GM23338 (cell line): Measurements from ENCODE around the gene LY6G6D. TPM values are rescaled to one million over a fixed set of nuclear protein-coding genes. Genes with fewer than 3 reads are reported as not detected.

Source experiments
- ATAC-seq: fragments of 200-7000 bp; cut with Tn5 transposase; 3 replicates; pipeline ENCODE4 v1.9.1; 2020
- DNase-seq: peaks from one replicate; pipeline ENCODE4 v3.0.0-alpha.2; 2015; ENCODE audit warnings: low spot score
- H2AFZ ChIP-seq: fragments of 200-600 bp; sonication (generic); 2 replicates; pipeline ENCODE4 v1.8.0; 2016; ENCODE audit warnings: antibody characterized with exemption, mild to moderate bottlenecking, moderate library complexity
- H3F3A ChIP-seq: fragments of 200-600 bp; sonication (generic); replicated peaks from 2 replicates; pipeline ENCODE4 v1.8.0; 2017; ENCODE audit warnings: antibody characterized with exemption, mixed run types, low read depth
- H3K27ac ChIP-seq: fragments of 200-600 bp; sonication (generic); 2 replicates; pipeline ENCODE4 v1.6.1; 2016; ENCODE audit warnings: low read depth
- H3K27me3 ChIP-seq: fragments of 200-600 bp; sonication (generic); 2 replicates; pipeline ENCODE4 v1.8.0; 2016; ENCODE audit warnings: mild to moderate bottlenecking, mixed run types, moderate library complexity; ENCODE audit not compliant: insufficient read depth
- H3K36me3 ChIP-seq: fragments of 200-600 bp; sonication (generic); 2 replicates; pipeline ENCODE4 v1.8.0; 2016; ENCODE audit warnings: mild to moderate bottlenecking; ENCODE audit not compliant: insufficient read depth
- H3K4me1 ChIP-seq: fragments of 200-600 bp; sonication (generic); 2 replicates; pipeline ENCODE4 v1.8.0; 2016; ENCODE audit warnings: mild to moderate bottlenecking, moderate library complexity; ENCODE audit not compliant: insufficient read depth
- H3K4me2 ChIP-seq: fragments of 200-600 bp; sonication (generic); 2 replicates; pipeline ENCODE4 v1.7.1; 2017; ENCODE audit warnings: mixed run types
- H3K4me3 ChIP-seq: fragments of 200-600 bp; sonication (generic); 2 replicates; pipeline ENCODE4 v1.6.1; 2016; ENCODE audit warnings: mixed run types
- H3K79me2 ChIP-seq: fragments of 200-600 bp; sonication (generic); replicated peaks from 2 replicates; pipeline ENCODE4 v1.8.0; 2017; ENCODE audit warnings: mild to moderate bottlenecking; ENCODE audit not compliant: insufficient read depth
- H3K9me2 ChIP-seq: fragments of 200-600 bp; sonication (generic); 2 replicates; pipeline ENCODE4 v1.8.0; 2017; ENCODE audit not compliant: insufficient read depth
- H4K20me1 ChIP-seq: fragments of 200-600 bp; sonication (generic); replicated peaks from 2 replicates; pipeline ENCODE4 v1.8.0; 2017; ENCODE audit warnings: mild to moderate bottlenecking; ENCODE audit not compliant: insufficient read depth
- H3K27ac Mint-ChIP-seq: 2 replicates; pipeline ENCODE4 v1.8.0; 2020; ENCODE audit warnings: inconsistent platforms, mild to moderate bottlenecking, moderate library complexity, mixed read lengths
- H3K27me3 Mint-ChIP-seq: 3 replicates; pipeline ENCODE4 v1.8.0; 2022; ENCODE audit warnings: low read depth, mild to moderate bottlenecking, moderate library complexity, mixed read lengths, inconsistent platforms; ENCODE audit not compliant: insufficient read depth, poor library complexity
- H3K36me3 Mint-ChIP-seq: 3 replicates; pipeline ENCODE4 v1.8.0; 2021; ENCODE audit warnings: low read depth, mild to moderate bottlenecking, inconsistent platforms, moderate library complexity, mixed read lengths
- H3K4me1 Mint-ChIP-seq: 3 replicates; pipeline ENCODE4 v1.8.0; 2020; ENCODE audit warnings: mild to moderate bottlenecking, inconsistent platforms, mixed read lengths
- H3K4me3 Mint-ChIP-seq: 3 replicates; pipeline ENCODE4 v1.8.0; 2021; ENCODE audit warnings: moderate library complexity, mild to moderate bottlenecking, inconsistent platforms, mixed read lengths
- H3K9me3 Mint-ChIP-seq: 3 replicates; pipeline ENCODE4 v1.8.0; 2020; ENCODE audit warnings: moderate library complexity, mild to moderate bottlenecking, inconsistent platforms, mixed read lengths
- CREB1 ChIP-seq: fragments of 250-450 bp; sonication (Bioruptor Pico); IDR thresholded peaks from 2 replicates; pipeline ENCODE4 v1.5.0; 2020; ENCODE audit warnings: low read depth, mild to moderate bottlenecking, moderate library complexity
- POLR2AphosphoS5 ChIP-seq: IDR thresholded peaks from 2 replicates; pipeline ENCODE4 v1.6.1; 2016; ENCODE audit warnings: antibody characterized with exemption, low read depth
- polyA plus RNA-seq: library from polyadenylated mRNA; unstranded; fragments of >200 nt; fragmentation: Nextera tagmentation; extraction: Ambion mirVana; gene quantifications from 2 replicates; pipeline ENCODE4 v1.2.1, GENCODE V29; 2016
- total RNA-seq: library from RNA; depleted of rRNA; stranded (reverse); fragments of >200 nt; shearing (Covaris generic); gene quantifications from 2 replicates; pipeline ENCODE4 v1.2.3, GENCODE V29; 2014
- TF ChIP-seq, protein P1 (sequence below), 2 experiments: fragments of 200-600 bp in 1 of 2; sonication (generic) in 1 of 2; conservative IDR thresholded peaks; 2 replicates each; pipeline versions ENCODE4 v1.5.1 to v1.6.1; 2016 to 2017; ENCODE audit warnings: antibody characterized with exemption in 2 of 2, low read depth in 2 of 2, mild to moderate bottlenecking in 2 of 2, moderate library complexity in 1 of 2
- TF ChIP-seq, protein P2 (sequence below): IDR thresholded peaks from one replicate; pipeline ENCODE4 v1.6.1; 2018; ENCODE audit warnings: antibody characterized with exemption; ENCODE audit not compliant: unreplicated experiment

Gene LY6G6D
- total and polyA plus RNA-seq, 2 experiments from 2014 or later, result not detected

DNA sequence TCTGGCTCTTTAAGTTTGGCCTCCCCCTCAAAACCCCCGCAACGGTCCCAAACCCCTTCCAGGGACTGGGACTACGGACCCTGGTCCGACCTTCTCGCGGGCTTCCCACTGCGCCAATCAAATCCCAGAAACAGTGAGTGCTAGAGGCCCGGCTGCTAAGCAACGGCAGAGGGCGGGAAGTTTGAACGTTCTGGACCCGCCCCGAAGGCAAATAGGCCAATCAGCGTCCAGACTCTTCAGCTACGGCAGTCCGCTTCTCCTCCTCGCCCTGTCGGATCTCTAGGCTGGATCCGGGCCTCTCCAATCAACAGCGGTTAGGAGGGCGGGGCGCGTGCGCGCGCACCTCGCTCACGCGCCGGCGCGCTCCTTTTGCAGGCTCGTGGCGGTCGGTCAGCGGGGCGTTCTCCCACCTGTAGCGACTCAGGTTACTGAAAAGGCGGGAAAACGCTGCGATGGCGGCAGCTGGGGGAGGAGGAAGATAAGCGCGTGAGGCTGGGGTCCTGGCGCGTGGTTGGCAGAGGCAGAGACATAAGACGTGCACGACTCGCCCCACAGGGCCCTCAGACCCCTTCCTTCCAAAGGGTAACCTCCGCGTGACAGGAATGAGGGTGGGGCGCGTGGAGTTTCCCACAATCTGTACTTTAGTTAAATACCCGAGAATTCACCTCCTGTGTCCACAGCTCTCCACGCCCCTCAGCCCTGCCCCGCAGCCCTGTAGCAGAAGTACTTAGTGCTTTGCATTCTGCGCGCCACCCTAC lies 24.7 kb downstream of the LY6G6D start, which contains the start of gene MSH5:
Gene MSH5 (plus strand): TSS at position 367 of the 758 bp plus-strand sequence. CDS start 462 bp downstream, outside the sequence.
- H3K4me2 ChIP-seq, result peak within 1 kb of the TSS; percentile 93
- peak within 1 kb of the TSS; percentile 78 for H3K4me3 Mint-ChIP-seq
- no peaks in the 10 kb centered on the region for H4K20me1 ChIP-seq
- peak; percentile 69 for TF ChIP-seq POLR2AphosphoS5
- TF ChIP-seq, protein P1, sequence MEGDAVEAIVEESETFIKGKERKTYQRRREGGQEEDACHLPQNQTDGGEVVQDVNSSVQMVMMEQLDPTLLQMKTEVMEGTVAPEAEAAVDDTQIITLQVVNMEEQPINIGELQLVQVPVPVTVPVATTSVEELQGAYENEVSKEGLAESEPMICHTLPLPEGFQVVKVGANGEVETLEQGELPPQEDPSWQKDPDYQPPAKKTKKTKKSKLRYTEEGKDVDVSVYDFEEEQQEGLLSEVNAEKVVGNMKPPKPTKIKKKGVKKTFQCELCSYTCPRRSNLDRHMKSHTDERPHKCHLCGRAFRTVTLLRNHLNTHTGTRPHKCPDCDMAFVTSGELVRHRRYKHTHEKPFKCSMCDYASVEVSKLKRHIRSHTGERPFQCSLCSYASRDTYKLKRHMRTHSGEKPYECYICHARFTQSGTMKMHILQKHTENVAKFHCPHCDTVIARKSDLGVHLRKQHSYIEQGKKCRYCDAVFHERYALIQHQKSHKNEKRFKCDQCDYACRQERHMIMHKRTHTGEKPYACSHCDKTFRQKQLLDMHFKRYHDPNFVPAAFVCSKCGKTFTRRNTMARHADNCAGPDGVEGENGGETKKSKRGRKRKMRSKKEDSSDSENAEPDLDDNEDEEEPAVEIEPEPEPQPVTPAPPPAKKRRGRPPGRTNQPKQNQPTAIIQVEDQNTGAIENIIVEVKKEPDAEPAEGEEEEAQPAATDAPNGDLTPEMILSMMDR (conservative IDR thresholded peaks at IDR 0.05; ENCODE audit: low read depth in 2 of 2), result no peak
- TF ChIP-seq CREB1 (CRISPR knock-in tag), result peak; percentile 45; the same call in 1 of the 2 replicates
- TF ChIP-seq, protein P2, sequence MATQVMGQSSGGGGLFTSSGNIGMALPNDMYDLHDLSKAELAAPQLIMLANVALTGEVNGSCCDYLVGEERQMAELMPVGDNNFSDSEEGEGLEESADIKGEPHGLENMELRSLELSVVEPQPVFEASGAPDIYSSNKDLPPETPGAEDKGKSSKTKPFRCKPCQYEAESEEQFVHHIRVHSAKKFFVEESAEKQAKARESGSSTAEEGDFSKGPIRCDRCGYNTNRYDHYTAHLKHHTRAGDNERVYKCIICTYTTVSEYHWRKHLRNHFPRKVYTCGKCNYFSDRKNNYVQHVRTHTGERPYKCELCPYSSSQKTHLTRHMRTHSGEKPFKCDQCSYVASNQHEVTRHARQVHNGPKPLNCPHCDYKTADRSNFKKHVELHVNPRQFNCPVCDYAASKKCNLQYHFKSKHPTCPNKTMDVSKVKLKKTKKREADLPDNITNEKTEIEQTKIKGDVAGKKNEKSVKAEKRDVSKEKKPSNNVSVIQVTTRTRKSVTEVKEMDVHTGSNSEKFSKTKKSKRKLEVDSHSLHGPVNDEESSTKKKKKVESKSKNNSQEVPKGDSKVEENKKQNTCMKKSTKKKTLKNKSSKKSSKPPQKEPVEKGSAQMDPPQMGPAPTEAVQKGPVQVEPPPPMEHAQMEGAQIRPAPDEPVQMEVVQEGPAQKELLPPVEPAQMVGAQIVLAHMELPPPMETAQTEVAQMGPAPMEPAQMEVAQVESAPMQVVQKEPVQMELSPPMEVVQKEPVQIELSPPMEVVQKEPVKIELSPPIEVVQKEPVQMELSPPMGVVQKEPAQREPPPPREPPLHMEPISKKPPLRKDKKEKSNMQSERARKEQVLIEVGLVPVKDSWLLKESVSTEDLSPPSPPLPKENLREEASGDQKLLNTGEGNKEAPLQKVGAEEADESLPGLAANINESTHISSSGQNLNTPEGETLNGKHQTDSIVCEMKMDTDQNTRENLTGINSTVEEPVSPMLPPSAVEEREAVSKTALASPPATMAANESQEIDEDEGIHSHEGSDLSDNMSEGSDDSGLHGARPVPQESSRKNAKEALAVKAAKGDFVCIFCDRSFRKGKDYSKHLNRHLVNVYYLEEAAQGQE, result no peak
- peaks cover 13% of the 10 kb centered on the region for H3K79me2 ChIP-seq
- H3K27me3 ChIP-seq, result no peaks in the 10 kb centered on the region
- ATAC-seq (peak; percentile 84), DNase-seq (peak; percentile 100)
- peaks cover 36% of the 10 kb centered on the region for H3K4me1 ChIP-seq
- no peaks in the 10 kb centered on the region; the same call in 2 of the 3 replicates for H3K9me3 Mint-ChIP-seq
- H2AFZ ChIP-seq, result peak within 1 kb of the TSS; percentile 67
- peaks cover 42% of the 10 kb centered on the region for H3K4me1 Mint-ChIP-seq
- peak within 1 kb of the TSS; percentile 68 for H3K4me3 ChIP-seq
- peaks cover 22% of the 10 kb centered on the region for H3F3A ChIP-seq
- H3K27ac ChIP-seq, result peak within 1 kb of the TSS; percentile 92
- H3K27me3 Mint-ChIP-seq, result peaks cover 27% of the 10 kb centered on the region
- peak within 1 kb of the TSS; percentile 97 for H3K27ac Mint-ChIP-seq
- H3K36me3 ChIP-seq, result peaks cover 4% of the 10 kb centered on the region; the same call in 1 of the 2 replicates
- H3K9me2 ChIP-seq, result no peaks in the 10 kb centered on the region
- H3K36me3 Mint-ChIP-seq, result peaks cover 17% of the 10 kb centered on the region

DNA sequence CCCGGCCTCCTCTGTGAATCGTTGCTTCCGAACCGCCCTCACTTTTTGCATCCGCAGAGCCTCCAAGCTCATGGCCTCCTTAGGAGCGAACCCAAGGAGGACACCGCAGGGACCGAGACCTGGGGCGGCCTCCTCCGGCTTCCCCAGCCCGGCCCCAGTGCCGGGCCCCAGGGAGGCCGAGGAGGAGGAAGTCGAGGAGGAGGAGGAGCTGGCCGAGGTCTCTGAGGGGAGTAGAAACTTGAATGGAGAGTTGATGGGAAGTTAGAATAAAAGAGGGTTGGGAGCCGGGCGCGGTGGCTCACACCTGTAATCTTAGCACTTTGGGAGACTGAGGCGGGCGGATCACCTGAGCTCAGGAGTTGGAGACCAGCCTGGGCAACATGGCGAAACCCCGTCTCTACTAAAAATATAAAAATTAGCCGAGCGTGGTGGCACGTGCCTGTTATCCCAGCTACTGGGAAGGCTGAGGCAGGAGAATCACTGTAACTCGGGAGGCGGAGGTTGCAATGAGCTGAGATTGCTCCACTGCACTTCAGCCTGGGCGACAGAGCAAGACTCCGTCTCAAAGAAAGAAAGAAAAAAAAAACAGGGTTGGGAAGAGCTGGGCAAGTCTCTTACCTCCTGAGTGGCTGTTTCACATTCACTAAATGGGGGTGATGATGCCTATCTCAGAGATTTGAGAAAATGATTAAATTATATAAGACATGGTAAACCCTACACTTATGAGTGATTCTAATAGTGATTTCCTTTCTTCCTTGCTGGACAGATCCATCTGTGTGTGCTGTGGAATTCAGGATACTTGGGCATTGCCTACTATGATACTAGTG lies 25.5 kb downstream of the LY6G6D start:
- Histone ChIP-seq H2AFZ (peak overlapping the region; percentile 67), H3K79me2 (peaks cover 6% of the 10 kb centered on the region; the same call in 1 of the 2 replicates), H3K4me3 (peak overlapping the region; percentile 68), H3K9me2 (no peaks in the 10 kb centered on the region), H3K4me2 (peak overlapping the region; percentile 93), H3K27me3 (no peaks in the 10 kb centered on the region), H3K4me1 (peaks cover 36% of the 10 kb centered on the region), H3K36me3 (peaks cover 4% of the 10 kb centered on the region; the same call in 1 of the 2 replicates), H3K27ac (peak overlapping the region; percentile 92), H4K20me1 (no peaks in the 10 kb centered on the region), H3F3A (peaks cover 15% of the 10 kb centered on the region)
- Mint-ChIP-seq H3K27ac (peak overlapping the region; percentile 97), H3K4me3 (peak overlapping the region; percentile 78), H3K27me3 (peaks cover 27% of the 10 kb centered on the region), H3K9me3 (no peaks in the 10 kb centered on the region; the same call in 2 of the 3 replicates), H3K36me3 (peaks cover 17% of the 10 kb centered on the region), H3K4me1 (peaks cover 47% of the 10 kb centered on the region)
- ATAC-seq (peak; percentile 6), DNase-seq (no peak)
- TF ChIP-seq, protein P2, result no peak
- peak; percentile 0; the same call in 1 of the 2 replicates for TF ChIP-seq POLR2AphosphoS5
